ENCODE data around the gene CSN1S1.

The CSN1S1 gene

GRCh38 chr4:69994782-69995181, 63.9 kb downstream of the CSN1S1 start:
- no peak for DNase-seq (ENCODE audit: low read depth)

- DNase-seq (ENCODE audit: low read depth), result no peak
Measured at GRCh38 chr4:69995526-69996016, 64.7 kb downstream of the CSN1S1 start, which contains the start of gene STATH. Gene STATH, plus strand, starts transcription at chr4:69995966. Its CDS starts 2,472 bp downstream, at chr4:69998438.
